AG08396 (cell line): Measurements from ENCODE around the gene POLR1A.

ENCODE experiments used
- DNase-seq: peaks from one replicate; pipeline ENCODE4 v3.0.0; 2012; ENCODE audit warnings: low spot score, mixed read lengths

POLR1A gene

GRCh38 chr2:86037795-86038192, 67.9 kb downstream of the POLR1A start:
- DNase-seq = no peak

GRCh38 chr2:86037141-86037794, 68.4 kb downstream of the POLR1A start:
- peak; percentile 88 for DNase-seq

GRCh38 chr2:86036669-86037138, 69.0 kb downstream of the POLR1A start:
- no peak for DNase-seq

- peak; percentile 80 for DNase-seq
Observed at GRCh38 chr2:86035883-86036668, 69.6 kb downstream of the POLR1A start.

GRCh38 chr2:86035376-86035882, 70.3 kb downstream of the POLR1A start:
- peak; percentile 47 for DNase-seq

- no peak for DNase-seq
Observed at GRCh38 chr2:86033751-86034692, 71.7 kb downstream of the POLR1A start.

- no peak for DNase-seq
Observed at GRCh38 chr2:86032861-86033595, 72.7 kb downstream of the POLR1A start.

GRCh38 chr2:86031606-86032005, 74.1 kb downstream of the POLR1A start:
- no peak for DNase-seq

- DNase-seq = no peak
Observed at GRCh38 chr2:86031151-86031550, 74.5 kb downstream of the POLR1A start.

- DNase-seq = no peak
Observed at GRCh38 chr2:86029873-86030272, 75.8 kb downstream of the POLR1A start.

- DNase-seq = no peak
Observed at GRCh38 chr2:86028766-86029381, 76.8 kb downstream of the POLR1A start.

GRCh38 chr2:86027922-86028765, 77.5 kb downstream of the POLR1A start:
- no peak for DNase-seq

GRCh38 chr2:86027196-86027921, 78.3 kb downstream of the POLR1A start:
- no peak for DNase-seq

- no peak for DNase-seq
Observed at GRCh38 chr2:86026744-86027065, 79.0 kb downstream of the POLR1A start.

- no peak for DNase-seq
Observed at GRCh38 chr2:86025976-86026743, 79.5 kb downstream of the POLR1A start.

- no peak for DNase-seq
Observed at GRCh38 chr2:86025229-86025820, 80.4 kb downstream of the POLR1A start.

GRCh38 chr2:86023366-86023712, 82.3 kb downstream of the POLR1A start:
- no peak for DNase-seq

- DNase-seq = no peak
Observed at GRCh38 chr2:86022661-86023365, 82.9 kb downstream of the POLR1A start.
